OCI-LY3 (cell line): ENCODE data around the gene SLC35E3.

Source experiments
- H2AFZ ChIP-seq: fragments of 200-600, 300-600 bp; shearing (Covaris generic); 2 replicates; pipeline ENCODE4 v1.6.0; 2014; ENCODE audit warnings: antibody characterized with exemption, low read depth, low read length
- H3K27ac ChIP-seq: fragments of 200-600, 300-600 bp; sonication (generic); 2 replicates; pipeline ENCODE4 v1.5.1; 2014; ENCODE audit warnings: mild to moderate bottlenecking, low read length, moderate library complexity, mixed read lengths
- H3K27me3 ChIP-seq: fragments of 200-600, 300-600 bp; sonication (generic); 2 replicates; pipeline ENCODE4 v1.6.1; 2014; ENCODE audit warnings: low read depth, low read length, mixed read lengths
- H3K36me3 ChIP-seq: fragments of 200-600, 300-600 bp; sonication (generic); replicated peaks from 2 replicates; pipeline ENCODE3; 2014; ENCODE audit warnings: low read depth, low read length, mixed read lengths
- H3K4me1 ChIP-seq: fragments of 300-600, 200-600 bp; sonication (generic); 2 replicates; pipeline ENCODE4 v1.6.1; 2014; ENCODE audit warnings: low read length, mixed read lengths
- H3K4me2 ChIP-seq: fragments of 200-600, 300-600 bp; sonication (generic); 2 replicates; pipeline ENCODE4 v1.6.1; 2014; ENCODE audit warnings: low read length, mixed read lengths
- H3K4me3 ChIP-seq: fragments of 300-600, 200-600 bp; sonication (generic); 2 replicates; pipeline ENCODE4 v1.5.1; 2014; ENCODE audit warnings: antibody characterized with exemption, mild to moderate bottlenecking, low read length, moderate library complexity
- H3K79me2 ChIP-seq: fragments of 300-600, 200-600 bp; shearing (Covaris generic); 2 replicates; pipeline ENCODE4 v1.6.1; 2014; ENCODE audit warnings: mild to moderate bottlenecking, low read length, mixed read lengths
- H3K9ac ChIP-seq: fragments of 300-600, 200-600 bp; shearing (Covaris generic); 2 replicates; pipeline ENCODE4 v1.6.0; 2014; ENCODE audit warnings: mild to moderate bottlenecking, low read length, moderate library complexity
- H3K9me3 ChIP-seq: fragments of 200-600, 300-600 bp; shearing (Covaris generic); 2 replicates; pipeline ENCODE4 v1.6.1; 2014; ENCODE audit warnings: low read length, mixed read lengths; ENCODE audit not compliant: insufficient read depth
- H4K20me1 ChIP-seq: fragments of 200-600, 300-600 bp; sonication (generic); 2 replicates; pipeline ENCODE4 v1.6.1; 2016; ENCODE audit warnings: low read length, mixed read lengths; ENCODE audit not compliant: insufficient read depth
- EZH2phosphoT487 ChIP-seq: fragments of 200-600 bp; shearing (Covaris generic); IDR thresholded peaks from 2 replicates; pipeline ENCODE4 v1.6.1; 2018; ENCODE audit warnings: antibody characterized with exemption, mixed run types, low read depth
- TF ChIP-seq, protein P1 (sequence below): fragments of 200-600, 300-600 bp; sonication (generic); IDR thresholded peaks from 2 replicates; pipeline ENCODE4 v1.5.1; 2014; ENCODE audit warnings: antibody characterized with exemption, low read length, low read depth

Gene SLC35E3

DNA sequence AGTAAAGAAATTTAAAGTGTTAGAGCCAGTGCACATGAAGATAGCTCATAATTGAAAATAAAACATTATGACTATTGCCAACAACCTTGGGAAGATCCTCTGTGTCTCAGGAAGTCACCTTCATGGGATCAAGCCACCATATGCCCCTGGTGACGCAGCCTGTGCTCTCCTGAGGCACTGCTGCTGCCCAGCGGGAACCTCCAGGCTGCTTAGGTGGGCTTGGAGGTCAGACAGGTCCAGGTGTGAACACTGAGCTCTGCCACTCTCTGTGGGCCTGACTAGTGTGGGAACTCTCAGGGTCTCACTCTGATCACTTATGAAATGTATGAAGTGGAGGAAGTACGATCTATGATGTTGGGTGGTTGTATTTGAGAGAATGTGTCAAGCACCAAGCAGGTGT is 16.7 kb downstream of the SLC35E3 start:
- no peak overlapping the region for H3K9ac ChIP-seq

DNA sequence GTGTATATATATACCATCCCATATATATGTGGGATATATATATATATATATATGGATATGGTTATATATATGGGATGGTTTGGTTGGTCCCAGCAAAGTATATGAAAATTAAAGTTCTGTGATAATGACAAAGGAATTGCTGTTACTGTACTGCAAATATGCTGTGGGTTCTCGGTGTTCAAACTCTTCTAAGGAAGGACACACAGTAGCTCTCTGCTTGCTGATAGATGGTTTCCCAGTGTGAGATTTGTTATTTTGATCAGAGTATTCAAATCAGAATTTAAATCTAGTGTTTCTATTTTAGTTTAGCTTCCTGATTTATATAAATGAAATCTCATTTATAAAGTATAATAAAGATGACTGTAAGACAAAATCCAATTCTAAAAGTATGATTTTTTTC is 19.7 kb downstream of the SLC35E3 start:
- H3K79me2 ChIP-seq, result no peaks in the 10 kb centered on the region
- no peak overlapping the region for H3K4me3 ChIP-seq
- no peak overlapping the region for H3K4me2 ChIP-seq
- no peaks in the 10 kb centered on the region for H3K36me3 ChIP-seq
- no peaks in the 10 kb centered on the region for H4K20me1 ChIP-seq
- no peaks in the 10 kb centered on the region for H3K9me3 ChIP-seq
- no peaks in the 10 kb centered on the region for H3K4me1 ChIP-seq
- no peaks in the 10 kb centered on the region for H3K27me3 ChIP-seq
- H3K27ac ChIP-seq, result no peak overlapping the region
- TF ChIP-seq EZH2phosphoT487, result no peak
- TF ChIP-seq, protein P1, sequence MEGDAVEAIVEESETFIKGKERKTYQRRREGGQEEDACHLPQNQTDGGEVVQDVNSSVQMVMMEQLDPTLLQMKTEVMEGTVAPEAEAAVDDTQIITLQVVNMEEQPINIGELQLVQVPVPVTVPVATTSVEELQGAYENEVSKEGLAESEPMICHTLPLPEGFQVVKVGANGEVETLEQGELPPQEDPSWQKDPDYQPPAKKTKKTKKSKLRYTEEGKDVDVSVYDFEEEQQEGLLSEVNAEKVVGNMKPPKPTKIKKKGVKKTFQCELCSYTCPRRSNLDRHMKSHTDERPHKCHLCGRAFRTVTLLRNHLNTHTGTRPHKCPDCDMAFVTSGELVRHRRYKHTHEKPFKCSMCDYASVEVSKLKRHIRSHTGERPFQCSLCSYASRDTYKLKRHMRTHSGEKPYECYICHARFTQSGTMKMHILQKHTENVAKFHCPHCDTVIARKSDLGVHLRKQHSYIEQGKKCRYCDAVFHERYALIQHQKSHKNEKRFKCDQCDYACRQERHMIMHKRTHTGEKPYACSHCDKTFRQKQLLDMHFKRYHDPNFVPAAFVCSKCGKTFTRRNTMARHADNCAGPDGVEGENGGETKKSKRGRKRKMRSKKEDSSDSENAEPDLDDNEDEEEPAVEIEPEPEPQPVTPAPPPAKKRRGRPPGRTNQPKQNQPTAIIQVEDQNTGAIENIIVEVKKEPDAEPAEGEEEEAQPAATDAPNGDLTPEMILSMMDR, result no peak
- H3K9ac ChIP-seq, result no peak overlapping the region
- H2AFZ ChIP-seq, result no peak overlapping the region

More for the DNA sequence above, 16.7 kb downstream of the SLC35E3 start:
- Histone ChIP-seq H3K27me3 (no peaks in the 10 kb centered on the region), H3K4me1 (no peaks in the 10 kb centered on the region), H3K36me3 (peaks cover 4% of the 10 kb centered on the region), H3K9me3 (no peaks in the 10 kb centered on the region), H4K20me1 (no peaks in the 10 kb centered on the region), H3K4me2 (no peak overlapping the region), H2AFZ (no peak overlapping the region), H3K27ac (no peak overlapping the region), H3K79me2 (no peaks in the 10 kb centered on the region), H3K4me3 (no peak overlapping the region)
- TF ChIP-seq, protein P1, result no peak
- TF ChIP-seq EZH2phosphoT487, result no peak

DNA sequence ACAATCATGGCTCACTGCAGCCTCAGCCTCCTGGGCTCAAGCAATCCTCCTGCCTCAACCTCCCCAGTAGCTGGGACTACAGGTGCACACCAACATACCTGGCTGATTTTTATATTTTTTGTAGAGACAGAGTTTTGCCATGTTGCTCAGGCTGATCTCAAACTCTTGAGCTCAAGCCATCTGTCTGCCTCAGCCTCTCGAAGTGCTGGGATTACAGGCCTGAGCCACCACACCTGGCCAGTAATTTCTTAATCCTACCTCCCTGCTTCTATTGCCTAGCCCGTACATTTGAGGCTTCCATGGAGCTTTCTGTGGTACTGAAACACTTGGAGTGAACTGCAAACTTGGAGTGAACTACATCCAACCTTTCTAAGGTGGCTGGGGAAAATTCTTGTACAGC is 20.7 kb downstream of the SLC35E3 start:
- no peak overlapping the region for H3K27ac ChIP-seq
- no peak overlapping the region for H3K4me3 ChIP-seq
- no peaks in the 10 kb centered on the region for H3K9me3 ChIP-seq
- no peaks in the 10 kb centered on the region for H3K36me3 ChIP-seq
- H3K27me3 ChIP-seq, result no peaks in the 10 kb centered on the region
- H3K79me2 ChIP-seq, result no peaks in the 10 kb centered on the region
- no peak overlapping the region for H3K4me2 ChIP-seq
- no peaks in the 10 kb centered on the region for H3K4me1 ChIP-seq
- H3K9ac ChIP-seq, result no peak overlapping the region
- H2AFZ ChIP-seq, result no peak overlapping the region
- no peak for TF ChIP-seq EZH2phosphoT487
- TF ChIP-seq, protein P1, result no peak
- H4K20me1 ChIP-seq, result no peaks in the 10 kb centered on the region

DNA sequence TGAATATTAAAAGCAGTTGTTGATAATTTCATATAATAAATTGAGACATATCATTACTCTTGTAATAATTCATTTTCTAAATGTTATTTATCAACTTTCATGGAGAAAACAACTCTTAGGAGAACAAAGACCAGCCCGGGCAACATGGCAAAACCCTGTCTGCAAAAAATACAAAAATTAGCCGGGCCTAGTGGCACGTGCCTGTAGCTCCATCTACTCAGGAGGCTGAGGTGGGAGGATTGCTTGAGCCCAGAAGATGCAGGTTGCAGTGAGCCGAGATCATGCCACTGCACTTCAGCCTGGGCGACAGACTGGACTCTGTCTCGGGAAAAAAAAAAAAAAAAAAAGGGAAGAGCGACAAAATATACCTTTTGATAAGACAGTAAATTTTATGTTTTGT is 21.2 kb downstream of the SLC35E3 start:
- no peaks in the 10 kb centered on the region for H4K20me1 ChIP-seq
- no peak overlapping the region for H3K4me2 ChIP-seq
- no peaks in the 10 kb centered on the region for H3K79me2 ChIP-seq
- H3K27ac ChIP-seq, result no peak overlapping the region
- no peak overlapping the region for H3K4me3 ChIP-seq
- H3K9ac ChIP-seq, result no peak overlapping the region
- H3K27me3 ChIP-seq, result no peaks in the 10 kb centered on the region
- no peaks in the 10 kb centered on the region for H3K36me3 ChIP-seq
- H3K4me1 ChIP-seq, result no peaks in the 10 kb centered on the region
- TF ChIP-seq, protein P1, result no peak
- H2AFZ ChIP-seq, result no peak overlapping the region
- no peaks in the 10 kb centered on the region for H3K9me3 ChIP-seq
